ES-I3 (cell line): Measurements from ENCODE around the gene SLC37A1.

ENCODE experiments used
- H3K36me3 ChIP-seq: 2 replicates; pipeline ENCODE4 v1.6.1; 2013; ENCODE audit warnings: mild to moderate bottlenecking, low read length, control low read depth, moderate library complexity; ENCODE audit not compliant: insufficient read depth
- H3K4me1 ChIP-seq: 2 replicates; pipeline ENCODE4 v1.6.1; 2013; ENCODE audit warnings: mild to moderate bottlenecking, control low read depth, low read length; ENCODE audit not compliant: insufficient read depth
- H3K9ac ChIP-seq: 2 replicates; pipeline ENCODE4 v1.6.1; 2013; ENCODE audit warnings: low read depth, mild to moderate bottlenecking, low read length, moderate library complexity
- H3K9me3 ChIP-seq: 2 replicates; pipeline ENCODE4 v1.6.1; 2013; ENCODE audit warnings: mild to moderate bottlenecking, low read length, moderate library complexity; ENCODE audit not compliant: control insufficient read depth, insufficient read depth

Gene SLC37A1

DNA sequence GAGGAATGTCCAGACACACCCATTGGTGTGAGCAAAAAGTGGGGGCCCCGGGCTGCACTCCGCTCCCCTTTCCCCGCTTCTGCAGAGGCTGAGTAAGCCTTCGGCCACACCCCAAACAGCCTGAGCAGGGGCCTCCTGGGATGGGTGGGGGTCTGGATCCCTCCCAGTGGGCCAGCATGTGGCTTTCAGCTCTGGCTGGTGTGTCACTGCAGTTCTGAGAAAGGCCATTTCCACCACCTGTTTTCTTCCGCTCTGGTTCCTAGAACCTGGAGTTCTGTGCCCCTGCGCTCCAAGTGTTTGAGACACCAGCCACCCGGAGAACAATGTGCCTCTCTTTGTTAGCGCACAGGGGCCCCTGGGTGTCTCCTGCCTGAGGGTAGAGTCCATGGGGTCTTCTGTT lies 30.9 kb downstream of the SLC37A1 start:
- H3K4me1 ChIP-seq: 0 out of 2 replicates have a peak, but pooled peaks cover 4% of the 10 kb centered on the region
- no peak overlapping the region for H3K9ac ChIP-seq
- H3K36me3 ChIP-seq: no peaks in the 10 kb centered on the region; the same call in 1 of the 2 replicates
- no peaks in the 10 kb centered on the region for H3K9me3 ChIP-seq

DNA sequence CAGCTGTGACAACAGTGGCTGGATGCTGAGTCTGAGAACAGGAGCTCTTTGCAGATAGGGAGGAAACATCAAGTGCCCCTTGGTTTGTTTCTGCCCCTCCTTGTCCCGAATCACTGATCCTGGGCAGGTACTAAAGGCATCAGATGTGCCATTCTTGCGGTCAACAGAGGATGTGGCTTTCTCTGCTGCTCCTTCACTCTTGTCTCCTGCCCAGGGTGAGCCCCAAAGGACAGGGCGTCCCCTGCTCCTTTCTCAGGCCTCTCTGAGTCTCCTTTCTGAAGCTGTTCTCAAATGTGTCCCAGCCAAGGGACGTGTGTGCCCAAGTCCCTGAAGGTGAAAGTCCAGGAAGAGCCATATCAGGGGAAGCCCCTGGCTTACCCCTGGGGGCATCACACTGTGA lies 31.7 kb downstream of the SLC37A1 start:
- Histone ChIP-seq H3K9me3 (no peaks in the 10 kb centered on the region), H3K4me1 (0 out of 2 replicates have a peak, but pooled peaks cover under 1% of the 10 kb centered on the region), H3K36me3 (no peaks in the 10 kb centered on the region; the same call in 1 of the 2 replicates), H3K9ac (no peak overlapping the region)

DNA sequence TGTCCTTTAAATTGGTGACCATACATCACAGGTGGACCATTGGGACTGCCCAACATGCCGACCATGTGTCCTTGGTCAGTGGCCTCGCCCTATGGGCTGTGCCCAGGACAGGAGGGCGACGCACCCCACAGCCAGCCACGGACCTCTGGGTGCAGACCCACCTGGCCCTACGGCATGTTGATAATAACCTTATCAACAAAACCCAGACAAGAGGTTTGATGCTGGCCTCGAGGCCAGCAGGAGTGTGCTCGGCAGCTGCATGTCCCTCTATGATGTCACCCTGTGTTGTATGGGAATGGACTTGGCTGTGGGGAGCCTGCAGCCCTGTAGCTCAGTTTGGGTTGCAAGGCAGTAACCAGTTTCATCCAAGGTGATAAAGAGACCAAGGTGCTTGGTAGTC lies 32.1 kb downstream of the SLC37A1 start:
- Histone ChIP-seq H3K9me3 (no peaks in the 10 kb centered on the region), H3K36me3 (no peaks in the 10 kb centered on the region; the same call in 1 of the 2 replicates), H3K4me1 (no peaks in the 10 kb centered on the region), H3K9ac (no peak overlapping the region)

GRCh38 chr21:42546433-42546832 lies 32.8 kb downstream of the SLC37A1 start:
- no peak overlapping the region for H3K9ac ChIP-seq
- H3K9me3 ChIP-seq: no peaks in the 10 kb centered on the region
- no peaks in the 10 kb centered on the region for H3K4me1 ChIP-seq
- no peaks in the 10 kb centered on the region; the same call in 1 of the 2 replicates for H3K36me3 ChIP-seq

GRCh38 chr21:42547001-42547905 lies 33.6 kb downstream of the SLC37A1 start:
- H3K4me1 ChIP-seq: no peaks in the 10 kb centered on the region

DNA sequence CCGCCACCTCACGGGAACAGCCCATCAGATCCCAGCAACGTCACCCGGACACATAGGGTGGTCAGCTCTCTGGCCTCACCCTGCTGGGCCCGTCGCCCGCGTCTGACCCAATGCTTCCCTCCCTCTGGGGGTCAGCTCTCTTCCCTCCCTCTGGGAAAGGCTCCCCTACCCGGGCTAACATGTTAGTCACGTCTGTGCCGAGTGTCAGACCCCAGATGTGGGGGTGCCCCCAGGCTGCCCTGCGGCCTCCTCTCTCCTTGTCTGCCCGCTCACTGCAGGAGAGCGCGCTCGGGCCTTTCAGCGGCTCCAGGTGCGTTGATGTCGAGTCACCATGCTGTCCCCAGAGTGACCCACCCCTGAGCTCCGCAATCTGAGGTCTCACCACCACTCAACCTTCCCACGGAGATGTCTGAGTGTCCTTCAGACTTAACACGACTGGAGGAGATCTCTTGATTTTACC lies 34.3 kb downstream of the SLC37A1 start:
- Histone ChIP-seq H3K9ac (no peak overlapping the region), H3K36me3 (no peaks in the 10 kb centered on the region; the same call in 1 of the 2 replicates), H3K9me3 (no peaks in the 10 kb centered on the region), H3K4me1 (no peaks in the 10 kb centered on the region)

More at GRCh38 chr21:42547001-42547905, 33.6 kb downstream of the SLC37A1 start:
- H3K36me3 ChIP-seq: no peaks in the 10 kb centered on the region; the same call in 1 of the 2 replicates
- no peaks in the 10 kb centered on the region for H3K9me3 ChIP-seq
- no peak overlapping the region for H3K9ac ChIP-seq

- Histone ChIP-seq H3K36me3 (no peaks in the 10 kb centered on the region; the same call in 1 of the 2 replicates), H3K9ac (no peak overlapping the region), H3K9me3 (no peaks in the 10 kb centered on the region), H3K4me1 (no peaks in the 10 kb centered on the region)
These were observed 35.2 kb downstream of the SLC37A1 start for GRCh38 chr21:42548687-42549406.

DNA sequence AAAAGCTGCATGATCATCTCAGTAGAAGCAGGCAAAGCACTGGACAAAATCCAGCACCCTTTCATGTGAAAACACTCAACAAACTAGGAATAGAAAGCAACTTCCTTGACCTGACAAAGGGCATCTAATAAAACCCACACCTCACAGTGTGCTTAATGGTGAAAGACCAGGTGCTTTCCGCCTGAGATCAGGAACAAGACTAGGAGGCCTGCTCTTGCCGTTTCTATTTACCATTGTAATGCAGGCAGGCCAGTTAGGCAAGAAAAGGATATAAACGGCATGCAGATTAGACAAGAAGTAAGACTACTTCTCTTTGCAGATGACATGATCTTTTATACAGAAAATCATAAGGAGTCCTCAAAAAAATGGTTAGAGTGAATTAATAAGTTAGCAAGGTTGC lies 37.2 kb downstream of the SLC37A1 start:
- Histone ChIP-seq H3K9ac (no peak overlapping the region), H3K36me3 (no peaks in the 10 kb centered on the region; the same call in 1 of the 2 replicates), H3K4me1 (no peaks in the 10 kb centered on the region), H3K9me3 (no peaks in the 10 kb centered on the region)

DNA sequence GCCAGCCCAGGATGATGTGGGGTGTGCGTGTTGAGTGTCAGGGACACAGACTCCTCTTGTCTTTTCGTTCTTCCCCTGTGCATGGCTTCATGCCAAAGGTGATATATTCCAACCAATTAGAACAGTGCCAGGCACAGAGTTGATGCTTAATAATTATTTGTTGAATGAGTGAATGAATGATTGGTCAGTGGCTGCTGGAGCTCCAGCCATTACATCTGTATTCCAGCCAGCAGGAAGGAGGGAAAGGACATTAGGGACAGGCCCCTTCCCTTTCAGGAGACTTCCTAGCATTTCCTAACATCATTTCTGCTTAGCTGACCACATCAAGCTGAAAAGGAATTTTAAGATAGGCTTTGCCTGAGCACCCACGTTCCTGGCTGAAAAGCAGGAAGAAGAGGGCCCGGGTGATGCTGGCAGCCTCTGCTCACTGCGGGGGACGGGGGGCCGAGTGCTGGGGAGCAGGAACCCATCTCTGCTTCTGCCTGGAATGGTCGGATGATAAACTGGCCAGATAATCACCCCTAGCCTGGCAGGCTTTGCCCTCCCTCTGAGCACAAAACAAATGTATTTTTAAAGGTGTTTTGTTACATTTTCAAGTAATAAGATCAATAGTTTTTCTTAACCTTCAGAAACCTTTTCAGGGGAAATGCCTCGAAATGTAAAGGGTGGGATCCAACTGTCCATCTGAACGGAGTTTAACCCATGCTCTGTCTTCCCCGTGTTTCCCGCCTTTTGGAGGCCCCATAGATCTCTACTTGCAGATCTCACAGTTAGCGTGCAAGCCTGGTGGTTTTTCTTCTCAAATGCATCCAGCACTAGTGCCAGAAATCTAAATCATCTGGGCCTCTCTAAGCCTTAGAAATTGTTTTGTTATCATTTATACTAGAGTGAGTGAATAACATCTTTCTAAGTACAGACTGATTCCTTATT lies 39.0 kb downstream of the SLC37A1 start:
- H3K36me3 ChIP-seq: no peaks in the 10 kb centered on the region
- H3K9ac ChIP-seq: no peak overlapping the region
- H3K4me1 ChIP-seq: no peaks in the 10 kb centered on the region
- H3K9me3 ChIP-seq: no peaks in the 10 kb centered on the region

GRCh38 chr21:42553435-42553834 lies 39.8 kb downstream of the SLC37A1 start:
- no peaks in the 10 kb centered on the region for H3K9me3 ChIP-seq
- H3K4me1 ChIP-seq: no peaks in the 10 kb centered on the region
- no peaks in the 10 kb centered on the region for H3K36me3 ChIP-seq
- no peak overlapping the region for H3K9ac ChIP-seq

DNA sequence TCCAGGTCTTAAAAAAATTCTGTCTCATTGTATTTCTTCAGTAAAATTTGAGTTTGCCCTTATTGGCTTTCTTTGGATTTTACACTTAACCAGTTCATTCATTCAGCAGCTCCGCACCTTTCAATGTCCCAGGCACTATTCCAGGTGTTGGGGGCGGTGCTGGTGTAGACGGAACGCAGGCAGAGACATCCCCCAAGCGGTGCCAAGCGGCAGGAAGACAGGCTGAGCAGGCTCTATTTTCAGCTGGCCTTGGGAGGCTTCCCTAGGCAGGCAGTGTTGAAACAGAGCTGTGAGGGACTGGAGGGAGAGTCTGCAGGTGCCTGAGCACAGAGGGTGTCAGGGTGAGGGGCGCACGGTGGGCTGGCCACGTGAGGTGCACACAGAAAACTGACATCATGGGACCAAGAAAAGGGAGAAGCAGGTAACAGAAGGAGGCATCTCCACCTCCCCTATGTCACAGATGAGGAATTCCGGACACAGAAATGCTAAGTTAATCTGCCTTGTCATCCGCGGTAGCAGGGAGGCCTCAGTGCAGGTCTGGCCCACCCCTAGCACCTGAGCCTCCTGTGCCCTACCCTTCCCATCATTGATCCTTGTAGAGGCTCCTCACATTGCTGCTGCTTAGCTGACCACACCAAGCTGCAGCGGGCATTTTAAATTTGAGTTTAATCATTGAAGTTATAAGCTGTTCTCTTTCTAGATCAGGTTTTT lies 40.8 kb downstream of the SLC37A1 start:
- Histone ChIP-seq H3K9me3 (no peaks in the 10 kb centered on the region), H3K9ac (no peak overlapping the region), H3K4me1 (no peaks in the 10 kb centered on the region), H3K36me3 (no peaks in the 10 kb centered on the region)

- Histone ChIP-seq H3K4me1 (no peaks in the 10 kb centered on the region), H3K9me3 (no peaks in the 10 kb centered on the region), H3K36me3 (no peaks in the 10 kb centered on the region), H3K9ac (no peak overlapping the region)
These were observed 42.2 kb downstream of the SLC37A1 start for GRCh38 chr21:42555756-42556438.

GRCh38 chr21:42556476-42556875 lies 42.8 kb downstream of the SLC37A1 start:
- Histone ChIP-seq H3K36me3 (no peaks in the 10 kb centered on the region; the same call in 1 of the 2 replicates), H3K4me1 (no peaks in the 10 kb centered on the region), H3K9ac (no peak overlapping the region), H3K9me3 (no peaks in the 10 kb centered on the region)
